CD8-positive, alpha-beta memory T cell (primary cell): Measurements from ENCODE around the gene RAB11FIP2. TPM values are rescaled to one million over a fixed set of nuclear protein-coding genes. Genes with fewer than 3 reads are reported as not detected.
"Not testable (repeated sequence)": the region's sequence is repeated elsewhere in the genome, so short reads cannot be mapped to it uniquely, and the experiment has no call there.

ENCODE experiments used
- CTCF ChIA-PET: fragments of 350-600 bp; sonication (Branson Sonifier 250); formaldehyde crosslinking; loops from one replicate; lab custom pipeline; 2021; ENCODE audit warnings: antibody characterized with exemption; lab: Charles Lee
- POLR2A ChIA-PET: fragments of 350-600 bp; sonication (Branson Sonifier 250); formaldehyde crosslinking; loops from one replicate; lab custom pipeline; 2021; ENCODE audit warnings: antibody characterized with exemption; lab: Charles Lee
- DNase-seq, 5 donors: peaks; one replicate each; pipeline versions ENCODE4 v3.0.0 to v3.0.0-alpha.2; 2020 to 2022; ENCODE audit warnings: mixed read lengths in 1 of 5
- H3K27ac ChIP-seq: one replicate; pipeline ENCODE4 v1.7.0; 2013; ENCODE audit warnings: low read depth, mild to moderate bottlenecking, low read length, moderate library complexity
- H3K27me3 ChIP-seq: 2 replicates; pipeline ENCODE4 v1.7.0; 2013; ENCODE audit warnings: low read length, mild to moderate bottlenecking; ENCODE audit not compliant: insufficient read depth, poor library complexity, severe bottlenecking
- H3K36me3 ChIP-seq: 2 replicates; pipeline ENCODE4 v1.7.0; 2013; ENCODE audit warnings: mild to moderate bottlenecking, low read length, moderate library complexity; ENCODE audit not compliant: insufficient read depth
- H3K4me1 ChIP-seq: 2 replicates; pipeline ENCODE4 v1.7.0; 2013; ENCODE audit warnings: mild to moderate bottlenecking, low read length, moderate library complexity; ENCODE audit not compliant: insufficient read depth
- H3K4me3 ChIP-seq: 2 replicates; pipeline ENCODE4 v1.7.0; 2013; ENCODE audit warnings: mild to moderate bottlenecking, low read length
- H3K9me3 ChIP-seq: 2 replicates; pipeline ENCODE4 v1.7.0; 2013; ENCODE audit warnings: mild to moderate bottlenecking, low read length
- H3K27ac Mint-ChIP-seq, 8 donors: one replicate each; pipeline ENCODE4 v1.8.0; 2020 to 2021; ENCODE audit warnings: mixed read lengths in 8 of 8, mild to moderate bottlenecking in 6 of 8, inconsistent platforms in 3 of 8, moderate library complexity in 3 of 8
- H3K27me3 Mint-ChIP-seq, 2 donors: one replicate each; pipeline ENCODE4 v1.8.0; 2020 to 2021; ENCODE audit warnings: mixed read lengths in 2 of 2, mild to moderate bottlenecking in 1 of 2, moderate library complexity in 1 of 2
- H3K36me3 Mint-ChIP-seq, 3 donors: one replicate each; pipeline ENCODE4 v1.8.0; 2020 to 2021; ENCODE audit warnings: mixed read lengths in 3 of 3, inconsistent platforms in 1 of 3, mild to moderate bottlenecking in 1 of 3
- H3K4me1 Mint-ChIP-seq, 3 donors: one replicate each; pipeline ENCODE4 v1.8.0; 2020 to 2021; ENCODE audit warnings: mixed read lengths in 3 of 3, inconsistent platforms in 1 of 3, mild to moderate bottlenecking in 1 of 3
- H3K4me3 Mint-ChIP-seq, 7 donors: one replicate each; pipeline ENCODE4 v1.8.0; 2020 to 2021; ENCODE audit warnings: mixed read lengths in 7 of 7, mild to moderate bottlenecking in 6 of 7, moderate library complexity in 4 of 7, inconsistent platforms in 2 of 7
- H3K9me3 Mint-ChIP-seq, 5 donors: one replicate each; pipeline ENCODE4 v1.8.0; 2020 to 2022; ENCODE audit warnings: mixed read lengths in 5 of 5, mild to moderate bottlenecking in 3 of 5, moderate library complexity in 2 of 5, inconsistent platforms in 1 of 5
- polyA plus RNA-seq: library from polyadenylated mRNA; unstranded; fragments of 300-500 nt; fragmentation: Illumina TruSeq; gene quantifications from one replicate; pipeline ENCODE4 v1.2.3, GENCODE V29; 2021
- total RNA-seq, 2 experiments: library from RNA; stranded (reverse); gene quantifications; one replicate each; pipeline ENCODE4 v1.2.3, GENCODE V29; 2021

Gene RAB11FIP2
- total RNA-seq (10 to 100 TPM in 1 of 2 experiments, 1 to 10 TPM in 1; 9.8 to 10.1 TPM), polyA plus RNA-seq (10.5 TPM)

DNA sequence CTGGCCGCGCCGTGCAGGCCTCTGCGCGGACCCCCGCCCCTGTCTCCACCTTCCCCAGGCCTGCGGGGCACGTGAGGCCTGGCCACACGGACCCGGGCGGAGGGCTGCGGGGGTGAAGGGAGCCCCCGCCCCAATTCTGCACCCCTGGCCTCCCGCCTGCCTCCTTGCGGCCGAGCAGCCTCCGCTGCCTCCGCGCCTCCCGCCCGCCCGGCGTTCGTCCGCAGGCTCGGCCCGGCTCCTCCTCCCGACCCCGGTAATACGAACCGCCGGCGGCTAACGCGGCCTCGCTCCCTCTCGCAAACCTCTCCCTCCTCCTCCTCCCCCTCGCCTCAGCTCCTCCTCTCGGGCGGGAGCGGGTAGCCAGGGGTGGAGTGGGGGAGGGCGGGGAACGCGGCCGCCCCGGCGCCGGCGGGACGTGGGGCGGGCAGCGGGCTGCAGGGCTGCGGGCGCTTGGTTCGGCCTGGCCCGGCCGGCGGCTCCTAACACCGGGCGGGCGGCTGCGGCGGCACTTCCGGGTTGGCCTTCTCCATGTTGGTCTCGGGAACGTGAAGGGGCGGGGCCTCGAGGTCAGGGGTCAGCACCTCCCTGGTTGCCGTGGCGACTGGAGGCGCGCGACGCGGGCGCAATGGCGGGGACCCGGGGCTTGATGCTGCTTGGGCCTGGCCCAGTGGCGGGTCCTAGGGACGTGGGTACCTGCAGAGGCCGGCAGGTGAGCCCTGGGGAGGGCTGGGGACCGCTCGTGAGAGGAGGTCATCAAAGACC is at the start of gene RAB11FIP2:
Gene RAB11FIP2, minus strand, starts transcription at position 547 of the 762 bp plus-strand sequence. CDS start 778 bp downstream, outside the sequence.
- peaks cover 0 to 2% (median 0%) of the 10 kb centered on the region in 3 donors for H3K36me3 Mint-ChIP-seq
- H3K27ac Mint-ChIP-seq, result peak within 1 kb of the TSS; percentile 67 to 96 (median 88)
- Histone ChIP-seq H3K36me3 (no peaks in the 10 kb centered on the region), H3K4me1 (peaks cover 27% of the 10 kb centered on the region), H3K27ac (peak within 1 kb of the TSS; percentile 58), H3K9me3 (no peaks in the 10 kb centered on the region), H3K4me3 (peak within 1 kb of the TSS; percentile 81), H3K27me3 (no peaks in the 10 kb centered on the region)
- peak within 1 kb of the TSS; percentile 89 to 95 (median 91) for H3K4me3 Mint-ChIP-seq
- CTCF ChIA-PET, result no interaction called here
- H3K27me3 Mint-ChIP-seq, result no peaks in the 10 kb centered on the region
- DNase-seq, result peak; percentile 93 to 97 (median 94)
- POLR2A ChIA-PET, result no interaction called here
- peaks cover 40 to 53% (median 51%) of the 10 kb centered on the region in 3 donors for H3K4me1 Mint-ChIP-seq
- no peaks in the 10 kb centered on the region for H3K9me3 Mint-ChIP-seq

DNA sequence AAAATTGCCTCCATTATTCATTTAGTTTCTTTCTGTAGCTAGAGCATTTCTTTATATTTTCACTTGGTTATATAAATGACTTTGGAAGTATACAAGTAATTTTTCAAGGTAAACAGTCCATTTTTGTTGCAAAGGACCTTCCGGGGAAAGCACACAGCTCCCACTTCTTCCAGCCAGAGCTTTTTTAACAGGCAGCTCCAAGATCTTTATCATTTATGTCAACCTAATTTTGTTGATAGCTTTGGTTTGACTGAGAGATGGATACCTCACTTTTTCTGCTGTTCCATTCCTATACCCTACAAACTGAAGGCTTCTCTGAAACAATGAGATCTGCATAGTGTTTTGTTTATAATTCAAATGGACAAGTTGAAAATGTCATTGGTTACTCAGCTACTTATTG is 49.3 kb upstream of the RAB11FIP2 start:
- Histone ChIP-seq H3K4me3 (no peak overlapping the region), H3K9me3 (no peaks in the 10 kb centered on the region), H3K27ac (no peak overlapping the region), H3K27me3 (no peaks in the 10 kb centered on the region), H3K36me3 (no peaks in the 10 kb centered on the region), H3K4me1 (no peaks in the 10 kb centered on the region)
- H3K27ac Mint-ChIP-seq, result no peak overlapping the region
- H3K27me3 Mint-ChIP-seq, result peaks cover 3 to 15% of the 10 kb centered on the region in 2 donors
- H3K4me1 Mint-ChIP-seq, result no peaks in the 10 kb centered on the region
- CTCF ChIA-PET, result no interaction called here
- no peaks in the 10 kb centered on the region for H3K36me3 Mint-ChIP-seq
- no peak for DNase-seq
- H3K4me3 Mint-ChIP-seq, result no peak overlapping the region
- POLR2A ChIA-PET, result no interaction called here
- H3K9me3 Mint-ChIP-seq, result no peaks in the 10 kb centered on the region

DNA sequence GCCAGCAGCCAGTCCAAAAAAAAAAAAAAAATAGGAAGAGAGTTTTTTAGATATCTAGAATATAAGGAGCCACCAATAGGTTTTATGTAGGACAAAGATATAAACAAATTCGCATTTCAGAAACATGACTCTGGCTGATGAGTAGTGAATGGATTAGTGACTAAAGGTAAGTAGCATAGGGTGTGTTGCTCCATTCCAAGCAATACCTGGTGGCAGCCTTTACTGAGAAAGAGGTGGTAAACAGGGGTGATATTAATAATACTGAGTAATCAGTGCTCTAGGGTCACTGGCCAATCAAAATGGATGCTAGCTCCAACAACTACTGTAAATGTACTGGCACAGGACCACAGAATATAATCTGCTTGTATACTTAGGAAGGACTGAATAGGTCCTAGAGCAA is 45.5 kb upstream of the RAB11FIP2 start:
- H3K4me3 Mint-ChIP-seq, result no peak overlapping the region
- no peak overlapping the region for H3K27ac Mint-ChIP-seq
- H3K9me3 Mint-ChIP-seq, result peaks cover 0 to 3% (median 0%) of the 10 kb centered on the region in 5 donors
- no peaks in the 10 kb centered on the region for H3K27me3 ChIP-seq
- ChIA-PET CTCF (no interaction called here), POLR2A (no interaction called here)
- H3K27me3 Mint-ChIP-seq, result peaks cover 3 to 12% of the 10 kb centered on the region in 2 donors
- no peaks in the 10 kb centered on the region for H3K36me3 ChIP-seq
- H3K36me3 Mint-ChIP-seq, result no peaks in the 10 kb centered on the region
- H3K4me1 ChIP-seq, result no peaks in the 10 kb centered on the region
- H3K27ac ChIP-seq, result no peak overlapping the region
- no peak overlapping the region for H3K4me3 ChIP-seq
- H3K4me1 Mint-ChIP-seq, result no peaks in the 10 kb centered on the region
- no peaks in the 10 kb centered on the region for H3K9me3 ChIP-seq
- DNase-seq, result no peak

DNA sequence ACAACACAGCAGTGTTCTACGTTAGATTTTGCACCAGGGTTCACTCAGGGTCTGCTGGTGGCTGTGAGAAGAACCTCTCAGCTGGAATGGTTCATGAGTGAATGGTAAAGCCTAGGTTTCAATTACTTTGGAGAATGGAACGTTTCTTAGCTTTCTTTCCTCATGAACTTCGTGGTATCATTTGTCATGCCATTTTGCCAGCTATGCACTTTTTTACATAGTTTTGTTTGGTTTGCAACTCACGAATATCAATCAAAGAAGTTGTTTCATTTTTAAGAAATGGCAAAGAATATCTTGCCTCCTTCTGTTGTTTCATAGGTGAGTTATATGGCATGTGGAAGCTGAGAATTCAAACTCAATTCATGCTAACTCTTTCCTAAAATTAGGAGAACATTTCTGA is 34.1 kb upstream of the RAB11FIP2 start:
- ChIA-PET CTCF (no interaction called here), POLR2A (no interaction called here)
- Mint-ChIP-seq H3K36me3 (peaks cover 0 to 9% (median 1%) of the 10 kb centered on the region in 3 donors), H3K4me3 (no peak overlapping the region), H3K27ac (no peak overlapping the region), H3K4me1 (no peaks in the 10 kb centered on the region), H3K27me3 (peaks cover 11 to 21% of the 10 kb centered on the region in 2 donors), H3K9me3 (peaks cover 3 to 8% (median 6%) of the 10 kb centered on the region in 5 donors)
- Histone ChIP-seq H3K36me3 (no peaks in the 10 kb centered on the region), H3K9me3 (no peaks in the 10 kb centered on the region), H3K27ac (no peak overlapping the region), H3K4me3 (no peak overlapping the region), H3K27me3 (no peaks in the 10 kb centered on the region), H3K4me1 (no peaks in the 10 kb centered on the region)
- DNase-seq, result no peak

GRCh38 chr10:118076705-118077104 is 30.0 kb upstream of the RAB11FIP2 start:
- ChIA-PET CTCF (no interaction called here), POLR2A (no interaction called here)
- Histone ChIP-seq H3K4me1 (no peaks in the 10 kb centered on the region), H3K9me3 (no peaks in the 10 kb centered on the region), H3K27ac (no peak overlapping the region), H3K27me3 (no peaks in the 10 kb centered on the region), H3K4me3 (no peak overlapping the region), H3K36me3 (no peaks in the 10 kb centered on the region)
- Mint-ChIP-seq H3K4me1 (no peaks in the 10 kb centered on the region), H3K27me3 (peaks cover 10 to 18% of the 10 kb centered on the region in 2 donors), H3K27ac (no peak overlapping the region), H3K36me3 (no peaks in the 10 kb centered on the region), H3K9me3 (no peaks in the 10 kb centered on the region), H3K4me3 (no peak overlapping the region)
- no peak for DNase-seq

- H3K4me3 Mint-ChIP-seq, result no peak overlapping the region
- no peaks in the 10 kb centered on the region for H3K36me3 Mint-ChIP-seq
- CTCF ChIA-PET, result no interaction called here
- no peak overlapping the region for H3K4me3 ChIP-seq
- peaks cover 15 to 21% of the 10 kb centered on the region in 2 donors for H3K27me3 Mint-ChIP-seq
- POLR2A ChIA-PET, result no interaction called here
- DNase-seq, result no peak
- no peaks in the 10 kb centered on the region for H3K36me3 ChIP-seq
- no peaks in the 10 kb centered on the region for H3K9me3 ChIP-seq
- H3K9me3 Mint-ChIP-seq, result peaks cover 0 to 4% (median 0%) of the 10 kb centered on the region in 5 donors
- H3K27ac ChIP-seq, result no peak overlapping the region
- H3K27ac Mint-ChIP-seq, result no peak overlapping the region
- no peaks in the 10 kb centered on the region for H3K4me1 Mint-ChIP-seq
- no peaks in the 10 kb centered on the region for H3K4me1 ChIP-seq
- no peaks in the 10 kb centered on the region for H3K27me3 ChIP-seq
These were observed 26.1 kb upstream of the RAB11FIP2 start for GRCh38 chr10:118072840-118073239.

- H3K9me3 Mint-ChIP-seq, POLR2A ChIA-PET: not testable (repeated sequence)
These were observed 20.6 kb upstream of the RAB11FIP2 start for GRCh38 chr10:118067389-118067788.

DNA sequence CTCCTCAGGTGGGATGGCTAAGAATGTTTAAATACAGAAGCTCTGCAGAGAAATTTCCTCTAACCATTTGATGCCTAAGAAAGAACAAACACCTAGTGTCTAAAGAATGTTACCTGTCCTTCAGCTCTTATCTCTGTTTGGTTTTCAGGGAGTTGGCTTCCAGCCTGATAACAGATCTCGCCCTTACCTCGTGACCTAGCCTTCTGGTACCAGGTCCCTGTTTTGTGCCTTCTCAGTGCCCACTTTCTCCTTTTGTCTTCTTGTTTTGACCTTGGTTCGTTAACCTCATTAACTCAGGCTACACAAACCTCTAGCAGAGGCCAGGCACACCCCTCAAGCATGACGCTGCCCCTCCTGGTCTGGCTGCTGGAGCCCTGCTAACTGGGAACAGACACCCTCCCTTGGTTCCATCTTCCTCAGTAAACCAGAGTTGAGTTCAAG is 16.1 kb upstream of the RAB11FIP2 start:
- H3K4me3 ChIP-seq, result no peak overlapping the region
- H3K27ac Mint-ChIP-seq, result no peak overlapping the region
- H3K36me3 Mint-ChIP-seq, result no peaks in the 10 kb centered on the region
- H3K4me1 Mint-ChIP-seq, result no peaks in the 10 kb centered on the region
- peaks cover 5 to 50% of the 10 kb centered on the region in 2 donors for H3K27me3 Mint-ChIP-seq
- no peaks in the 10 kb centered on the region for H3K9me3 ChIP-seq
- ChIA-PET CTCF (no interaction called here), POLR2A (no interaction called here)
- no peaks in the 10 kb centered on the region for H3K36me3 ChIP-seq
- H3K27ac ChIP-seq, result no peak overlapping the region
- no peak overlapping the region for H3K4me3 Mint-ChIP-seq
- peaks cover 4% of the 10 kb centered on the region for H3K27me3 ChIP-seq
- no peaks in the 10 kb centered on the region for H3K4me1 ChIP-seq
- no peak for DNase-seq
- H3K9me3 Mint-ChIP-seq, result peaks cover 0 to under 1% (median 0%) of the 10 kb centered on the region in 5 donors

More at GRCh38 chr10:118067389-118067788, 20.6 kb upstream of the RAB11FIP2 start:
- H3K4me1 ChIP-seq, H3K36me3 Mint-ChIP-seq, H3K4me1 Mint-ChIP-seq, DNase-seq, CTCF ChIA-PET, H3K36me3 ChIP-seq, H3K27ac ChIP-seq, H3K27ac Mint-ChIP-seq, H3K4me3 Mint-ChIP-seq, H3K27me3 ChIP-seq, H3K4me3 ChIP-seq, H3K9me3 ChIP-seq: not testable (repeated sequence)
- H3K27me3 Mint-ChIP-seq, result peaks cover 12 to 38% of the 10 kb centered on the region in 2 donors
